ENCODE measurements around the gene TNS3.
"Not testable (repeated sequence)": the region's sequence is repeated elsewhere in the genome, so short reads cannot be mapped to it uniquely, and the experiment has no call there.

The TNS3 gene

GRCh38 chr7:47278043-47278442, 303.9 kb downstream of the TNS3 start:
- no peak for DNase-seq (ENCODE audit: low read depth, low spot score)

GRCh38 chr7:47277321-47277781, 304.6 kb downstream of the TNS3 start:
- no peak overlapping the region for H3K4me3 ChIP-seq (ENCODE audit: low read length)
- DNase-seq (ENCODE audit: low read depth, low spot score), result no peak

More at GRCh38 chr7:47278043-47278442, 303.9 kb downstream of the TNS3 start:
- no peak overlapping the region for H3K4me3 ChIP-seq (ENCODE audit: low read length)

- no peak for DNase-seq (ENCODE audit: low read depth, low spot score)
- no peak overlapping the region for H3K4me3 ChIP-seq (ENCODE audit: low read length)
These were observed 307.7 kb downstream of the TNS3 start for GRCh38 chr7:47273974-47274766.

GRCh38 chr7:47273088-47273487, 308.8 kb downstream of the TNS3 start:
- DNase-seq (ENCODE audit: low read depth, low spot score), result no peak
- no peak overlapping the region for H3K4me3 ChIP-seq (ENCODE audit: low read length)

- no peak overlapping the region for H3K4me3 ChIP-seq (ENCODE audit: low read length)
- DNase-seq (ENCODE audit: low read depth, low spot score), result no peak
These were observed 310.2 kb downstream of the TNS3 start for GRCh38 chr7:47271749-47272148.

- no peak for DNase-seq (ENCODE audit: low read depth, low spot score)
- no peak overlapping the region for H3K4me3 ChIP-seq (ENCODE audit: low read length)
These were observed 312.8 kb downstream of the TNS3 start for GRCh38 chr7:47268851-47269836.

GRCh38 chr7:47267346-47267745, 314.6 kb downstream of the TNS3 start:
- no peak for DNase-seq (ENCODE audit: low read depth, low spot score)
- no peak overlapping the region for H3K4me3 ChIP-seq (ENCODE audit: low read length)

- no peak for DNase-seq (ENCODE audit: low read depth, low spot score)
- H3K4me3 ChIP-seq (ENCODE audit: low read length), result no peak overlapping the region
These were observed 315.1 kb downstream of the TNS3 start for GRCh38 chr7:47266799-47267198.

GRCh38 chr7:47266131-47266706, 315.7 kb downstream of the TNS3 start:
- H3K4me3 ChIP-seq (ENCODE audit: low read length), result no peak overlapping the region
- peak; percentile 34 for DNase-seq (ENCODE audit: low read depth, low spot score)

- DNase-seq (ENCODE audit: low read depth, low spot score), result no peak
- no peak overlapping the region for H3K4me3 ChIP-seq (ENCODE audit: low read length)
These were observed 316.3 kb downstream of the TNS3 start for GRCh38 chr7:47265621-47266020.

GRCh38 chr7:47264021-47264651, 317.8 kb downstream of the TNS3 start:
- no peak for DNase-seq (ENCODE audit: low read depth, low spot score)
- no peak overlapping the region for H3K4me3 ChIP-seq (ENCODE audit: low read length)

- H3K4me3 ChIP-seq (ENCODE audit: low read length), result no peak overlapping the region
- DNase-seq (ENCODE audit: low read depth, low spot score), result no peak
These were observed 319.0 kb downstream of the TNS3 start for GRCh38 chr7:47262881-47263280.

GRCh38 chr7:47262160-47262559, 319.8 kb downstream of the TNS3 start:
- H3K4me3 ChIP-seq (ENCODE audit: low read length); DNase-seq (ENCODE audit: low read depth, low spot score): not testable (repeated sequence)

GRCh38 chr7:47260270-47260669, 321.6 kb downstream of the TNS3 start:
- no peak for DNase-seq (ENCODE audit: low read depth, low spot score)
- H3K4me3 ChIP-seq (ENCODE audit: low read length), result no peak overlapping the region

GRCh38 chr7:47259682-47260081, 322.2 kb downstream of the TNS3 start:
- no peak for DNase-seq (ENCODE audit: low read depth, low spot score)

GRCh38 chr7:47258798-47259197, 323.1 kb downstream of the TNS3 start:
- H3K4me3 ChIP-seq (ENCODE audit: low read length), result no peak overlapping the region
- no peak for DNase-seq (ENCODE audit: low read depth, low spot score)

More at GRCh38 chr7:47259682-47260081, 322.2 kb downstream of the TNS3 start:
- no peak overlapping the region for H3K4me3 ChIP-seq (ENCODE audit: low read length)

GRCh38 chr7:47256016-47256415, 325.9 kb downstream of the TNS3 start:
- DNase-seq (ENCODE audit: low read depth, low spot score), result no peak
- no peak overlapping the region for H3K4me3 ChIP-seq (ENCODE audit: low read length)

- no peak overlapping the region for H3K4me3 ChIP-seq (ENCODE audit: low read length)
- no peak for DNase-seq (ENCODE audit: low read depth, low spot score)
These were observed 326.5 kb downstream of the TNS3 start for GRCh38 chr7:47255441-47255840.

GRCh38 chr7:47255007-47255406, 326.9 kb downstream of the TNS3 start:
- DNase-seq (ENCODE audit: low read depth, low spot score), result no peak
- H3K4me3 ChIP-seq (ENCODE audit: low read length), result no peak overlapping the region
